Stomach (tissue), 4 donors: ENCODE measurements around the gene RBMS3.

Experiments
- POLR2A ChIP-seq, 4 donors: fragments of 450-650 bp; IDR thresholded peaks; one replicate each; pipeline ENCODE4 v1.6.1; 2016; ENCODE audit warnings: antibody characterized with exemption in 4 of 4, control low read depth in 2 of 4, mild to moderate bottlenecking in 1 of 4, moderate library complexity in 1 of 4
- POLR2AphosphoS5 ChIP-seq, 3 donors: sonication (generic); formaldehyde crosslinking; IDR thresholded peaks; one replicate each; pipeline ENCODE4 v1.6.1; 2016; ENCODE audit warnings: antibody characterized with exemption in 3 of 3
- TF ChIP-seq, protein P1 (sequence below), 7 experiments: fragments of 450-650 bp in 4 of 7; fragments of 200-600 bp in 3 of 7; sonication (generic) in 3 of 7; IDR thresholded peaks; one replicate each; pipeline ENCODE4 v1.5.1; 2016 to 2019; ENCODE audit warnings: antibody characterized with exemption in 7 of 7, control low read depth in 2 of 7, mild to moderate bottlenecking in 1 of 7

DNA sequence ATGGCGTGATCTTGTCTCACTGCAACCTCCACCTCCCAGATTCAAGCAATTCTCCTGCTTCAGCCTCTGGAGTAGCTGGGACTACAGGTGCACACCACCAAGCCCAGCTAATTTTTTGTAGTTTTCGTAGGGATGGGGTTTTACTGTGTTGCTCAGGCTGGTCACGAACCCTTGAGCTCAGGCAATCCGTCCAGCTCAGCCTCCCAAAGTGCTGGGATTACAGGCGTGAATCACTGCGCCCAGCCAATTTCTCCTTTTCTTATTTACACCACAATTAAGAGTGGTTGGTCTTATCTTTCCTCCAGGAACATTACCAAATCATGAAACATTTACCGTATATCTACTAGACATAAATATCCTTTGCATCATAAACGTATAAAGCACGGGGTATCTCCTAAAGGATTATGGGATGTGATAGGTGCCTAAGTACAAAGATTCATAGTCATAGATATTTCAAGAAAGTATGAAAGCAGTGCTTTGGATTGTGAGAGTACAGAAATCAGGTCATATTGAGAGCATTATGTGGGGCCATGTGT is 194.5 kb downstream of the RBMS3 start:
- no peak for TF ChIP-seq POLR2A (IDR thresholded peaks at IDR 0.05)
- TF ChIP-seq, protein P1, sequence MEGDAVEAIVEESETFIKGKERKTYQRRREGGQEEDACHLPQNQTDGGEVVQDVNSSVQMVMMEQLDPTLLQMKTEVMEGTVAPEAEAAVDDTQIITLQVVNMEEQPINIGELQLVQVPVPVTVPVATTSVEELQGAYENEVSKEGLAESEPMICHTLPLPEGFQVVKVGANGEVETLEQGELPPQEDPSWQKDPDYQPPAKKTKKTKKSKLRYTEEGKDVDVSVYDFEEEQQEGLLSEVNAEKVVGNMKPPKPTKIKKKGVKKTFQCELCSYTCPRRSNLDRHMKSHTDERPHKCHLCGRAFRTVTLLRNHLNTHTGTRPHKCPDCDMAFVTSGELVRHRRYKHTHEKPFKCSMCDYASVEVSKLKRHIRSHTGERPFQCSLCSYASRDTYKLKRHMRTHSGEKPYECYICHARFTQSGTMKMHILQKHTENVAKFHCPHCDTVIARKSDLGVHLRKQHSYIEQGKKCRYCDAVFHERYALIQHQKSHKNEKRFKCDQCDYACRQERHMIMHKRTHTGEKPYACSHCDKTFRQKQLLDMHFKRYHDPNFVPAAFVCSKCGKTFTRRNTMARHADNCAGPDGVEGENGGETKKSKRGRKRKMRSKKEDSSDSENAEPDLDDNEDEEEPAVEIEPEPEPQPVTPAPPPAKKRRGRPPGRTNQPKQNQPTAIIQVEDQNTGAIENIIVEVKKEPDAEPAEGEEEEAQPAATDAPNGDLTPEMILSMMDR (IDR thresholded peaks at IDR 0.05) = no peak
- TF ChIP-seq POLR2AphosphoS5 (IDR thresholded peaks at IDR 0.05) = no peak
